Endodermal cell (in vitro differentiated cells): ENCODE results near the gene DAB1. TPM values are rescaled to one million over a fixed set of nuclear protein-coding genes. Genes with fewer than 3 reads are reported as not detected.

Experiments
- DNase-seq: peaks from one replicate; pipeline ENCODE4 v3.0.0-alpha.2; 2017
- H3K27ac ChIP-seq: 2 replicates; pipeline ENCODE4 v1.5.1; 2013; ENCODE audit warnings: mild to moderate bottlenecking, low read depth, low read length, moderate library complexity
- H3K27me3 ChIP-seq: 2 replicates; pipeline ENCODE4 v1.6.1; 2013; ENCODE audit warnings: mild to moderate bottlenecking, low read length, moderate library complexity; ENCODE audit not compliant: insufficient read depth, control insufficient read depth, poor library complexity, severe bottlenecking
- H3K36me3 ChIP-seq: 2 replicates; pipeline ENCODE4 v1.7.0; 2013; ENCODE audit warnings: mild to moderate bottlenecking, low read length, moderate library complexity; ENCODE audit not compliant: control insufficient read depth, insufficient read depth
- H3K4me1 ChIP-seq: one replicate; pipeline ENCODE4 v1.7.0; 2013; ENCODE audit warnings: low read length; ENCODE audit not compliant: control insufficient read depth, insufficient read depth
- H3K4me3 ChIP-seq: 2 replicates; pipeline ENCODE4 v1.5.1; 2013; ENCODE audit warnings: mild to moderate bottlenecking, low read length, moderate library complexity
- H3K9ac ChIP-seq: 2 replicates; pipeline ENCODE4 v1.6.1; 2013; ENCODE audit warnings: mild to moderate bottlenecking, low read length, moderate library complexity; ENCODE audit not compliant: poor library complexity, severe bottlenecking; ENCODE audit errors: extremely low read depth
- H3K9me3 ChIP-seq: 2 replicates; pipeline ENCODE4 v1.6.1; 2013; ENCODE audit warnings: mild to moderate bottlenecking, low read length, moderate library complexity; ENCODE audit not compliant: control insufficient read depth
- H3K27ac Mint-ChIP-seq: 2 replicates; pipeline ENCODE4 v1.8.0; 2020; ENCODE audit warnings: mixed read lengths
- H3K27me3 Mint-ChIP-seq: 2 replicates; pipeline ENCODE4 v1.8.0; 2021; ENCODE audit warnings: mild to moderate bottlenecking, mixed read lengths; ENCODE audit not compliant: insufficient read depth
- H3K36me3 Mint-ChIP-seq: 2 replicates; pipeline ENCODE4 v1.8.0; 2020; ENCODE audit warnings: low read depth, mixed read lengths
- H3K4me1 Mint-ChIP-seq: 2 replicates; pipeline ENCODE4 v1.8.0; 2020; ENCODE audit warnings: mixed read lengths
- H3K4me3 Mint-ChIP-seq: 2 replicates; pipeline ENCODE4 v1.8.0; 2020; ENCODE audit warnings: mild to moderate bottlenecking, moderate library complexity, mixed read lengths
- H3K9me3 Mint-ChIP-seq: 2 replicates; pipeline ENCODE4 v1.8.0; 2020; ENCODE audit warnings: mild to moderate bottlenecking, mixed read lengths
- CTCF ChIP-seq: fragments of 200-600 bp; sonication (generic); conservative IDR thresholded peaks from 2 replicates; pipeline ENCODE4 v1.5.0; 2021; ENCODE audit warnings: antibody characterized with exemption, mild to moderate bottlenecking
- WGBS, 2 experiments: methylation state at CpG; one replicate each; pipeline versions ENCODE4 v1.1.5 to v1.1.7; 2013; ENCODE audit warnings: missing lambda C conversion rate in 2 of 2, mixed read lengths in 1 of 2; ENCODE audit not compliant: insufficient coverage in 1 of 2, insufficient read length in 1 of 2; 5-methylcytosine and 5-hydroxymethylcytosine counted together
- total RNA-seq, 2 donors: library from RNA; stranded (reverse); fragmentation: NEBNext Ultra II Directional in 1 of 2; extraction: Animal tissue kit (Norgen Biotek cat#: 25700) in 1 of 2; gene quantifications; 2 replicates in 1 of 2; 3 replicates in 1 of 2; pipeline ENCODE4 v1.2.1, GENCODE V29; 2021

DAB1 gene
- total RNA-seq, 2 donors from 2014 or later: 32.0 to 36.2 TPM

GRCh38 chr1:57046462-57046861 is 377.4 kb downstream of the DAB1 start:
- H3K27ac Mint-ChIP-seq: no peak overlapping the region

GRCh38 chr1:57041901-57042300 is 382.0 kb downstream of the DAB1 start:
- H3K27me3 Mint-ChIP-seq: no peaks in the 10 kb centered on the region
- no peaks in the 10 kb centered on the region for H3K9me3 ChIP-seq
- no peaks in the 10 kb centered on the region for H3K4me1 ChIP-seq
- no peak overlapping the region for H3K27ac ChIP-seq
- H3K36me3 Mint-ChIP-seq: peaks cover 3% of the 10 kb centered on the region
- no peak overlapping the region for H3K27ac Mint-ChIP-seq
- DNase-seq: no peak
- no peak overlapping the region for H3K9ac ChIP-seq
- H3K27me3 ChIP-seq: no peaks in the 10 kb centered on the region
- no peak overlapping the region for H3K4me3 Mint-ChIP-seq
- H3K4me1 Mint-ChIP-seq: peaks cover 11% of the 10 kb centered on the region
- WGBS, 2 experiments: 91 to 96% methylated on average over 3 of the region's 3 CpGs
- H3K9me3 Mint-ChIP-seq: no peaks in the 10 kb centered on the region
- H3K36me3 ChIP-seq: no peaks in the 10 kb centered on the region
- no peak overlapping the region for H3K4me3 ChIP-seq
- TF ChIP-seq CTCF: no peak

More at GRCh38 chr1:57046462-57046861, 377.4 kb downstream of the DAB1 start:
- DNase-seq: no peak
- H3K27me3 ChIP-seq: no peaks in the 10 kb centered on the region
- no peak overlapping the region for H3K4me3 Mint-ChIP-seq
- H3K9ac ChIP-seq: no peak overlapping the region
- no peaks in the 10 kb centered on the region for H3K4me1 ChIP-seq
- H3K4me1 Mint-ChIP-seq: peaks cover 22% of the 10 kb centered on the region
- no peak overlapping the region for H3K4me3 ChIP-seq
- no peaks in the 10 kb centered on the region for H3K36me3 ChIP-seq
- H3K9me3 ChIP-seq: no peaks in the 10 kb centered on the region
- H3K36me3 Mint-ChIP-seq: no peaks in the 10 kb centered on the region
- no peak overlapping the region for H3K27ac ChIP-seq
- no peaks in the 10 kb centered on the region for H3K27me3 Mint-ChIP-seq
- no peaks in the 10 kb centered on the region for H3K9me3 Mint-ChIP-seq
- no peak for TF ChIP-seq CTCF
- WGBS, 2 experiments: 76 to 86% methylated on average over 1 of the region's 1 CpG

- H3K4me1 Mint-ChIP-seq: peaks cover 6% of the 10 kb centered on the region
- Histone ChIP-seq H3K4me1 (no peaks in the 10 kb centered on the region), H3K27me3 (no peaks in the 10 kb centered on the region), H3K9ac (no peak overlapping the region), H3K27ac (no peak overlapping the region), H3K4me3 (no peak overlapping the region), H3K36me3 (no peaks in the 10 kb centered on the region), H3K9me3 (no peaks in the 10 kb centered on the region)
- H3K4me3 Mint-ChIP-seq: no peak overlapping the region
- H3K9me3 Mint-ChIP-seq: no peaks in the 10 kb centered on the region
- H3K27me3 Mint-ChIP-seq: no peaks in the 10 kb centered on the region
- DNase-seq: no peak
- H3K36me3 Mint-ChIP-seq: peaks cover 3% of the 10 kb centered on the region
- 75 to 90% methylated on average over 1 to 2 of the region's 2 CpGs for WGBS, 2 experiments
- H3K27ac Mint-ChIP-seq: no peak overlapping the region
- no peak for TF ChIP-seq CTCF
Observed at GRCh38 chr1:57040811-57041210, 383.0 kb downstream of the DAB1 start.
